GM12878 (cell line): Measurements from ENCODE around the gene TMEM259. TPM values are rescaled to one million over a fixed set of nuclear protein-coding genes. Genes with fewer than 3 reads are reported as not detected.
A peak's percentile ranks its signal among the peaks of the same experiment; 100 is the strongest.

ENCODE experiments used
- ATF3 ChIP-seq: IDR thresholded peaks from 2 replicates; pipeline ENCODE4 v1.6.1; 2011; ENCODE audit warnings: low read depth, mild to moderate bottlenecking, low read length, moderate library complexity, borderline replicate concordance; ENCODE audit errors: extremely low read depth
- BRCA1 ChIP-seq: IDR thresholded peaks from 2 replicates; pipeline ENCODE4 v1.6.1; 2011; ENCODE audit warnings: low read depth, low read length, improper control_type of control experiment
- CBX3 ChIP-seq: fragments of 200-600 bp; sonication (generic); IDR thresholded peaks from 2 replicates; pipeline ENCODE4 v1.6.1; 2016; ENCODE audit warnings: low read depth, borderline replicate concordance
- CBX5 ChIP-seq: sonication (generic); IDR thresholded peaks from 2 replicates; pipeline ENCODE4 v1.6.1; 2016; ENCODE audit warnings: low read depth, moderate library complexity, mild to moderate bottlenecking, inconsistent platforms
- CHD4 ChIP-seq: fragments of 200-600 bp; sonication (generic); IDR thresholded peaks from 2 replicates; pipeline ENCODE4 v1.6.1; 2016; ENCODE audit warnings: mild to moderate bottlenecking
- CUX1 ChIP-seq: IDR thresholded peaks from 2 replicates; pipeline ENCODE4 v1.6.1; 2012; ENCODE audit warnings: improper control_type of control experiment, low read depth, low read length; ENCODE audit not compliant: insufficient replicate concordance
- GABPA ChIP-seq: IDR thresholded peaks from 2 replicates; pipeline ENCODE4 v1.6.1; 2014; ENCODE audit warnings: antibody characterized with exemption, low read depth, mild to moderate bottlenecking, inconsistent platforms
- HDGF ChIP-seq: fragments of 450-650 bp; IDR thresholded peaks from 2 replicates; pipeline ENCODE4 v1.6.1; 2016; ENCODE audit warnings: antibody characterized with exemption
- HSF1 ChIP-seq: fragments of 150-350 bp; IDR thresholded peaks from 2 replicates; pipeline ENCODE4 v1.6.1; 2014; ENCODE audit warnings: mild to moderate bottlenecking, low read depth, low read length
- LARP7 ChIP-seq: fragments of 450-650 bp; IDR thresholded peaks from 2 replicates; pipeline ENCODE4 v1.6.1; 2017; ENCODE audit warnings: mild to moderate bottlenecking
- MTA3 ChIP-seq: IDR thresholded peaks from 2 replicates; pipeline ENCODE4 v1.6.1; 2012; ENCODE audit warnings: low read length, inconsistent platforms, borderline replicate concordance
- NBN ChIP-seq: fragments of 450-650 bp; IDR thresholded peaks from 2 replicates; pipeline ENCODE4 v1.6.1; 2016
- POLR2A ChIP-seq: IDR thresholded peaks from 2 replicates; pipeline ENCODE4 v1.6.1; 2011; ENCODE audit warnings: low read depth, mild to moderate bottlenecking, low read length
- RAD51 ChIP-seq: fragments of 450-650 bp; IDR thresholded peaks from 2 replicates; pipeline ENCODE4 v1.6.1; 2016; ENCODE audit warnings: moderate library complexity, mild to moderate bottlenecking, inconsistent platforms
- SKIL ChIP-seq: fragments of 450-650 bp; IDR thresholded peaks from 2 replicates; pipeline ENCODE4 v1.6.1; 2017; ENCODE audit warnings: mild to moderate bottlenecking, low read depth, inconsistent platforms; ENCODE audit not compliant: poor library complexity, severe bottlenecking
- SMARCA5 ChIP-seq: fragments of 450-650 bp; IDR thresholded peaks from 2 replicates; pipeline ENCODE4 v1.6.1; 2017; ENCODE audit warnings: mild to moderate bottlenecking
- SREBF2 ChIP-seq: IDR thresholded peaks from 2 replicates; pipeline ENCODE4 v1.6.1; 2012; ENCODE audit warnings: mild to moderate bottlenecking, low read length
- TARDBP ChIP-seq: IDR thresholded peaks from 2 replicates; pipeline ENCODE4 v1.6.1; 2016; ENCODE audit warnings: borderline replicate concordance
- TCF12 ChIP-seq: IDR thresholded peaks from 2 replicates; pipeline ENCODE4 v1.6.1; 2011; ENCODE audit warnings: low read depth, mild to moderate bottlenecking, low read length
- TCF7 ChIP-seq: IDR thresholded peaks from 2 replicates; pipeline ENCODE4 v1.6.1; 2014; ENCODE audit warnings: antibody characterized with exemption, borderline replicate concordance
- ZSCAN29 ChIP-seq: fragments of 450-650 bp; IDR thresholded peaks from 2 replicates; pipeline ENCODE4 v1.6.1; 2017; ENCODE audit warnings: mild to moderate bottlenecking, moderate library complexity
- polyA plus RNA-seq, 11 experiments: library from polyadenylated mRNA; depleted of rRNA in 4 of 11; unstranded in 6 of 11; stranded (reverse) in 5 of 11; fragments of >200 nt; fragmentation: Nextera tagmentation in 4 of 11; fragmentation: Illumina TruSeq in 1 of 11; extraction: Ambion mirVana in 4 of 11; extraction: Trizol in 1 of 11; gene quantifications; 1 replicate in 1 of 11; 2 replicates in 10 of 11; pipeline versions ENCODE4 v1.2.1 to v1.2.3, GENCODE V29; 2011 to 2016; ENCODE audit warnings: inconsistent platforms in 2 of 11, missing spikeins in 2 of 11, low read depth in 1 of 11
- total RNA-seq, 4 experiments: library from RNA; depleted of rRNA in 3 of 4; stranded (reverse); fragments of >200 nt in 3 of 4; fragmentation: Illumina TruSeq in 1 of 4; extraction: Trizol in 1 of 4; gene quantifications; 2 replicates each; pipeline versions ENCODE4 v1.2.1 to v1.2.3, GENCODE V29; 2013 to 2021

The TMEM259 gene
- total and polyA plus RNA-seq, 10 of the 15 experiments (the other 5 are each of a cell fraction or from before 2014, with no cell fraction given) = 0.43 to 184 (median 62.0) TPM

- TF ChIP-seq SKIL = no peak
- TF ChIP-seq CBX3 = no peak
- TF ChIP-seq ATF3 = peak; percentile 70; the same call in 1 of the 2 replicates
- no peak for TF ChIP-seq SREBF2
- no peak for TF ChIP-seq TCF7
- TF ChIP-seq CBX5 = no peak
- TF ChIP-seq RAD51 = no peak
- peak; percentile 83 for TF ChIP-seq HDGF
- no peak for TF ChIP-seq TCF12
- no peak for TF ChIP-seq CUX1
- no peak for TF ChIP-seq TARDBP
- peak; percentile 41; the same call in 1 of the 2 replicates for TF ChIP-seq SMARCA5
- TF ChIP-seq POLR2A = peak; percentile 90
- TF ChIP-seq MTA3 = no peak
- no peak for TF ChIP-seq HSF1
- TF ChIP-seq ZSCAN29 = no peak
- TF ChIP-seq LARP7 = peak; percentile 86
- TF ChIP-seq CHD4 = no peak
- TF ChIP-seq GABPA = peak; percentile 88
- peak; percentile 81; the same call in 1 of the 2 replicates for TF ChIP-seq NBN
- TF ChIP-seq BRCA1 = no peak
Measured at GRCh38 chr19:984165-984967, 36.6 kb downstream of the TMEM259 start, which contains the start of gene WDR18 (continued).
